Muscle of leg (tissue), 11 donors: ENCODE measurements around the gene GANC. TPM values are rescaled to one million over a fixed set of nuclear protein-coding genes. Genes with fewer than 3 reads are reported as not detected.
A peak's percentile ranks its signal among the peaks of the same experiment; 100 is the strongest.

ENCODE experiments used
- DNase-seq: peaks from one replicate; pipeline ENCODE4 v3.0.0; 2013
- H3K27ac ChIP-seq: one replicate; pipeline ENCODE4 v1.5.1; 2013; ENCODE audit warnings: mild to moderate bottlenecking, low read length, control low read depth
- H3K27me3 ChIP-seq: one replicate; pipeline ENCODE4 v1.6.1; 2013; ENCODE audit warnings: low read length; ENCODE audit not compliant: control insufficient read depth, insufficient read depth
- H3K36me3 ChIP-seq: one replicate; pipeline ENCODE4 v1.6.1; 2013; ENCODE audit warnings: low read length; ENCODE audit not compliant: control insufficient read depth, insufficient read depth
- H3K4me1 ChIP-seq: one replicate; pipeline ENCODE4 v1.6.1; 2013; ENCODE audit warnings: low read length; ENCODE audit not compliant: control insufficient read depth, insufficient read depth
- H3K4me3 ChIP-seq: one replicate; pipeline ENCODE4 v1.5.1; 2013; ENCODE audit warnings: low read length, control low read depth
- H3K9me3 ChIP-seq: replicated peaks from 2 replicates; pipeline ENCODE4 v1.6.1; 2013; ENCODE audit warnings: low read depth, low read length; ENCODE audit not compliant: control insufficient read depth
- WGBS: methylation state at CpG from one replicate; pipeline ENCODE4 v1.1.5; 2013; ENCODE audit warnings: missing lambda C conversion rate; ENCODE audit not compliant: insufficient coverage; 5-methylcytosine and 5-hydroxymethylcytosine counted together
- polyA plus RNA-seq, 8 donors: library from polyadenylated mRNA; unstranded; fragments of 120-200 nt; gene quantifications; one replicate each; pipeline versions ENCODE4 v1.2.1 to v1.2.3, GENCODE V29; 2013; ENCODE audit warnings: inconsistent platforms in 1 of 8, low replicate concordance in 1 of 8; ENCODE audit not compliant: insufficient read length in 8 of 8, insufficient read depth in 1 of 8
- total RNA-seq: library from RNA; stranded (reverse); fragments of 120-200 nt; gene quantifications from one replicate; pipeline ENCODE4 v1.2.4, GENCODE V29; 2013

GANC gene
- total and polyA plus RNA-seq, 9 donors = 11.7 to 18.0 (median 14.1) TPM

- Histone ChIP-seq H3K4me3 (no peak overlapping the region), H3K9me3 (no peaks in the 10 kb centered on the region), H3K4me1 (peaks cover 21% of the 10 kb centered on the region), H3K27me3 (no peaks in the 10 kb centered on the region), H3K36me3 (peaks cover 9% of the 10 kb centered on the region), H3K27ac (peak overlapping the region; percentile 57)
- no CpG with 5 or more reads among the region's 6 CpGs for WGBS
- DNase-seq = peak; percentile 39
These were observed 82.3 kb downstream of the GANC start for GRCh38 chr15:42355291-42355690.

GRCh38 chr15:42356851-42357250 is 83.8 kb downstream of the GANC start:
- Histone ChIP-seq H3K9me3 (no peaks in the 10 kb centered on the region), H3K27me3 (no peaks in the 10 kb centered on the region), H3K27ac (peak overlapping the region; percentile 69), H3K4me3 (no peak overlapping the region), H3K4me1 (peaks cover 21% of the 10 kb centered on the region), H3K36me3 (peaks cover 2% of the 10 kb centered on the region)
- DNase-seq = peak; percentile 61
- WGBS = 56% methylated on average over 1 of the region's 5 CpGs

- Histone ChIP-seq H3K27me3 (no peaks in the 10 kb centered on the region), H3K36me3 (peaks cover 5% of the 10 kb centered on the region), H3K4me1 (peaks cover 21% of the 10 kb centered on the region), H3K27ac (peak overlapping the region; percentile 69), H3K4me3 (no peak overlapping the region), H3K9me3 (no peaks in the 10 kb centered on the region)
- DNase-seq = no peak
- WGBS = no CpG with 5 or more reads among the region's 2 CpGs
These were observed 85.1 kb downstream of the GANC start for GRCh38 chr15:42358141-42358540.

DNA sequence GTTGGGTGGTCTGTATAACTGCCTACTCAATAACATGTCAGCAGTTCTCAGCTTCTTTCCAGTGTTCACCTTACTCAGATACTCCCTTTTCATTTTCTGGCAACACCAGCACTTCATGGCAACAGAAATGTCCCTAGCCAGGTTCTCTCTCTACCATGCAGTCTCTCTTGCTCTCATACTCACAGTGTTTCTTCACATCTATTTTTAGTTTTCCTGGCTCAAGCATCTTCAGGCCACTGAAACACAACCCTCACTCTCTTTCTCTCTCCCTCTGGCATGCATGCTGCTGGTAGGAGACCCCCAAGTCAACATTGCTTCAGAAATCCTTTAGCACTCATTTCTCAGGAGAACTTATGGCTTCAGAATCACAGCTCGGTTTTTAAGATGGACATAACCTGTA is 86.2 kb downstream of the GANC start, which contains the start of gene CAPN3:
Gene CAPN3 (plus strand): TSS at position 253 of the 400 bp plus-strand sequence. CDS start 305 bp downstream, outside the sequence.
- peak within 1 kb of the TSS; percentile 92 for H3K27ac ChIP-seq
- H3K4me3 ChIP-seq = peak within 1 kb of the TSS; percentile 50
- no peaks in the 10 kb centered on the region for H3K27me3 ChIP-seq
- H3K4me1 ChIP-seq = peaks cover 29% of the 10 kb centered on the region
- H3K9me3 ChIP-seq = no peaks in the 10 kb centered on the region
- 71% methylated on average over 1 of the region's 1 CpG for WGBS
- peak; percentile 56 for DNase-seq
- H3K36me3 ChIP-seq = peaks cover 5% of the 10 kb centered on the region

- DNase-seq = peak; percentile 28
- peaks cover 27% of the 10 kb centered on the region for H3K4me1 ChIP-seq
These were observed 87.0 kb downstream of the GANC start for GRCh38 chr15:42359985-42360384.

DNA sequence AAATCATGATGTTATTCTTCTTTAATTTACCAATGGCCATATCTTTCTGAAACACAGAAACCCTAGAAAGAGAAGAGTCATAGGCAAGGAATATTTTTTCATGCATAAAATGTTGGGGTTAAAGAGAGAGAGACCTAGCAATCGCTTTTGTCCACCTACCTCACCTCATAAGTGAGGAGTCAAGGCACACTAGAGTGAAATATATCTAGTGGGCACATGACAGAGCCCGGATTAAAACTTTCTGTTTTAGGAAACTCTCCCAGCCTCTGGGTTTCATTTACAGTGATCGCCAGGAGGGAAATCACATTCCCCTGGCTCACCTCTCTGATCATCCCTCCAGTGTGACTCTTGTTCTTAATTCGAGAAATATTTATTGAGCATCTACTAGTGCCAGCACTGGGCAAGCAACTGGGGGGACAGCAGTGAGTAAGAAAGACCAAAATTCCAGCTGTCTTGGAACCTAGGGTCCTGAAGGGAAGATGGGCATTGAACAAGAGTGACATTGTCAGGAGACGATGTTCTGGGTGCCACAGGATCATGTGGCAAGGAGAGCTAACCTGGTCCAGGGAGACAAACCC is 87.6 kb downstream of the GANC start:
- H3K36me3 ChIP-seq = peaks cover 5% of the 10 kb centered on the region
- DNase-seq = no peak
- H3K4me3 ChIP-seq = peak overlapping the region; percentile 50
- 90% methylated on average over 4 of the region's 5 CpGs for WGBS
- no peaks in the 10 kb centered on the region for H3K27me3 ChIP-seq
- H3K9me3 ChIP-seq = no peaks in the 10 kb centered on the region
- H3K4me1 ChIP-seq = peaks cover 25% of the 10 kb centered on the region
- H3K27ac ChIP-seq = peak overlapping the region; percentile 92

More at GRCh38 chr15:42359985-42360384, 87.0 kb downstream of the GANC start:
- Histone ChIP-seq H3K27ac (peak overlapping the region; percentile 92), H3K4me3 (peak overlapping the region; percentile 50), H3K9me3 (no peaks in the 10 kb centered on the region), H3K27me3 (no peaks in the 10 kb centered on the region), H3K36me3 (peaks cover 5% of the 10 kb centered on the region)
- 40% methylated on average over 3 of the region's 7 CpGs for WGBS

- Histone ChIP-seq H3K4me3 (no peak overlapping the region), H3K9me3 (no peaks in the 10 kb centered on the region), H3K27me3 (no peaks in the 10 kb centered on the region), H3K27ac (no peak overlapping the region), H3K36me3 (peaks cover 2% of the 10 kb centered on the region), H3K4me1 (peaks cover 12% of the 10 kb centered on the region)
- DNase-seq = no peak
- no CpG with 5 or more reads among the region's 3 CpGs for WGBS
These were observed 90.5 kb downstream of the GANC start for GRCh38 chr15:42363487-42363886.

- Histone ChIP-seq H3K27me3 (no peaks in the 10 kb centered on the region), H3K4me1 (peaks cover 8% of the 10 kb centered on the region), H3K4me3 (no peak overlapping the region), H3K27ac (no peak overlapping the region), H3K36me3 (peaks cover 4% of the 10 kb centered on the region), H3K9me3 (no peaks in the 10 kb centered on the region)
- no peak for DNase-seq
These were observed 90.9 kb downstream of the GANC start for GRCh38 chr15:42363942-42364341.

DNA sequence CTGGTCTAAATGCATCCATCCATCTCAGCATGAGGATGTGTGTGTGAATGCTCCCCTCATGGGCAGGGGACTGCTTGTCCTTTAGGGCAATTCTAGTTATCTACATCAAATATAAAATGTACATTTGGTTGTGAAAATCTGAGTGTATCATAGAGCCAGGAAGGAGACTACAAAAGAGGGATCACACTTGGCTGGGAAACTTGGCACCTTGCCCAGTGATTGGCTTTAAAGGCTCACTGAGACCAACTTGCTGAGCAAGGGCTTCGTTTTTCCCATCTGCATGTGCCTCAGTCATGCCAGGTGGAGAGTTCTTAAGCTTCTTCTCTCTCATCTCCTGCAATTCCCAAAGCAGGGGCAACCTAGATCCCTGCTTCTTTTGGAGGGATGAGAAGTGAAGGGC is 91.5 kb downstream of the GANC start:
- Histone ChIP-seq H3K9me3 (no peaks in the 10 kb centered on the region), H3K27ac (no peak overlapping the region), H3K36me3 (peaks cover 4% of the 10 kb centered on the region), H3K4me3 (no peak overlapping the region), H3K4me1 (peaks cover 8% of the 10 kb centered on the region), H3K27me3 (no peaks in the 10 kb centered on the region)
- whole genome bisulfite sequencing = no CpG with 5 or more reads among the region's 1 CpG
- peak; percentile 39 for DNase-seq

- Histone ChIP-seq H3K27me3 (no peaks in the 10 kb centered on the region), H3K36me3 (peaks cover 4% of the 10 kb centered on the region), H3K4me1 (peaks cover 8% of the 10 kb centered on the region), H3K9me3 (no peaks in the 10 kb centered on the region), H3K4me3 (no peak overlapping the region), H3K27ac (no peak overlapping the region)
- 100% methylated on average over 3 of the region's 5 CpGs for WGBS
- no peak for DNase-seq
These were observed 93.0 kb downstream of the GANC start for GRCh38 chr15:42365921-42366550.
